ENCODE measurements around the gene IFI35.
"Not testable (repeated sequence)": the region's sequence is repeated elsewhere in the genome, so short reads cannot be mapped to it uniquely, and the experiment has no call there.

Gene IFI35

DNA sequence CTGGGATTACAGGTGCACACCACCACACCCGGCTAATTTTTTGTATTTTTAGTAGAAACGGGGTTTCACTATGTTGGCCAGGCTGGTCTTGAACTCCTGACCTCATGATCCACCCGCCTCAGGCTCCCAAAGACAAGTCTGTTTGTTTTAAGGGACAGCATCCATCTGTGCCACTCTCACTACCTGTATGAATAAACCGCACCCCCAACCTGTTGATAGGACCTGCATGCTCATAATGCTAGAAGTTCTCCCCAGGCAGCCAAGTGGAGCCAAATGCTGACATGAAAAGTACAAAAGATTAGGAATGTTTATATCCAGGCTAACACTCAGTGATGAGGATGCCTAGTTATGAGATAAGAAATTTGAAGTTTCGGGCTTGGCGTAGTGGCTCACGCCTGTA, 46.4 kb downstream of the IFI35 start:
- H3K9ac ChIP-seq (ENCODE audit: low read depth in 1 of 2, low read length in 2 of 2); H3K27ac ChIP-seq (ENCODE audit: low read depth in 2 of 2, low read length in 2 of 2); H3K27me3 ChIP-seq (ENCODE audit: control insufficient read depth in 2 of 2, insufficient read depth in 2 of 2, low read length in 2 of 2); H3K4me1 ChIP-seq (ENCODE audit: control insufficient read depth in 2 of 2, insufficient read depth in 2 of 2, low read length in 2 of 2); H3K36me3 ChIP-seq (ENCODE audit: control insufficient read depth in 2 of 2, insufficient read depth in 2 of 2, low read length in 2 of 2); H3K9me3 ChIP-seq (ENCODE audit: control insufficient read depth in 2 of 2, low read length in 2 of 2); H3K4me3 ChIP-seq (ENCODE audit: low read length in 2 of 2): not testable (repeated sequence)

DNA sequence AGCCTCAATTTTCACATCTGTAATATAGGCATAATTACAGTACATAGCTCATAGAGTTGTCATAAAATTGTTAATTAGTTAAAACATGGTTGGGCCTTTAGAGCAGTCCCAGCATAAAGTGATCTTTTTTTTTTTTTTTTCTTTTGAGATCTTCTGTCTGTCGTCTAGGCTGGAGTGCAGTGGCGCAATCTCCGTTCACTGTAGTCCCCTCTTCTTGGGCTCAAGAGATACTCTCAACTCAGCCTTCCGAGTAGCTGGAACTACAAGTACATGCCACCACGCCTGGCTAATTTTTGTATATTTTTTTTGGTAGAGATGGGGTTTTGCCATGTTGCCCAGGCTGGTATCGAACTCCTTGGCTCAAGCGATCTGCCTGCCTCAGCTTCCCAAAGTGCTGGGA, 49.5 kb downstream of the IFI35 start:
- no peaks in the 10 kb centered on the region for H3K27me3 ChIP-seq (ENCODE audit: control insufficient read depth in 2 of 2, insufficient read depth in 2 of 2, low read length in 2 of 2)
- no peak overlapping the region for H3K9ac ChIP-seq (ENCODE audit: low read depth in 1 of 2, low read length in 2 of 2)
- H3K9me3 ChIP-seq (ENCODE audit: control insufficient read depth in 2 of 2, low read length in 2 of 2) = no peaks in the 10 kb centered on the region
- no peaks in the 10 kb centered on the region for H3K36me3 ChIP-seq (ENCODE audit: control insufficient read depth in 2 of 2, insufficient read depth in 2 of 2, low read length in 2 of 2)
- no peaks in the 10 kb centered on the region for H3K4me1 ChIP-seq (ENCODE audit: control insufficient read depth in 2 of 2, insufficient read depth in 2 of 2, low read length in 2 of 2)
- no peak overlapping the region for H3K4me3 ChIP-seq (ENCODE audit: low read length in 2 of 2)
- no peak overlapping the region for H3K27ac ChIP-seq (ENCODE audit: low read depth in 2 of 2, low read length in 2 of 2)

DNA sequence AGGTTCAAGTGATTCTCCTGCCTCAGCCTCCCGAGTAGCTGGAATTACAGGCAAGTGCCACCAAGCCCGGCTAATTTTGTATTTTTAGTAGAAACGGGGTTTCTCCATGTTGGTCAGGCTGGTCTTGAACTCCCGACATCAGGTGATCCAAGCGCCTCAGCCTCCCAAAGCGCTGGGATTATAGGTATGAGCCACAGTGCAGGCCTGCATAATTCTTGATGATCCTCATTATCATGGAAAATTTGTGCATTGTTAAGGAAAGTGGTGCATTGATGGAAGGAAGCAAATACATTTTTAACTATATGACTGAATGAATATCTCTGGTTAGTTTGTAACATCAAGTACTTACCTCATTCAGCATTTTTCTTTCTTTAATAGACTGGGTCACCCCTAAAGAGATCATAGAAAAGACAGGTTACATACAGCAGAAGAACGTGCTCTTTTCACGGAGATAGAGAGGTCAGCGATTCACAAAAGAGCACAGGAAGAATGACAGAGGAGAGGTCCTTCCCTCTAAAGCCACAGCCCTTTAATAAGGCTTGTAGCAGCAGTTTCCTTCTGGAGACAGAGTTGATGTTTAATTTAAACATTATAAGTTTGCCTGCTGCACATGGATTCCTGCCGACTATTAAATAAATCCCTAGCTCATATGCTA, 56.5 kb downstream of the IFI35 start:
- Histone ChIP-seq H3K4me1 (ENCODE audit: control insufficient read depth in 2 of 2, insufficient read depth in 2 of 2, low read length in 2 of 2) (no peaks in the 10 kb centered on the region), H3K4me3 (ENCODE audit: low read length in 2 of 2) (no peak overlapping the region), H3K36me3 (ENCODE audit: control insufficient read depth in 2 of 2, insufficient read depth in 2 of 2, low read length in 2 of 2) (no peaks in the 10 kb centered on the region), H3K27me3 (ENCODE audit: control insufficient read depth in 2 of 2, insufficient read depth in 2 of 2, low read length in 2 of 2) (no peaks in the 10 kb centered on the region), H3K9ac (ENCODE audit: low read depth in 1 of 2, low read length in 2 of 2) (no peak overlapping the region), H3K9me3 (ENCODE audit: control insufficient read depth in 2 of 2, low read length in 2 of 2) (no peaks in the 10 kb centered on the region), H3K27ac (ENCODE audit: low read depth in 2 of 2, low read length in 2 of 2) (no peak overlapping the region)
